GM18951 (cell line): ENCODE measurements around the gene SETD2.

Experiments used
- POLR2A ChIP-seq: IDR thresholded peaks from 4 replicates; pipeline ENCODE4 v1.6.1; 2011; ENCODE audit warnings: mild to moderate bottlenecking; ENCODE audit not compliant: insufficient read length, insufficient read depth; ENCODE audit errors: extremely low read depth
- in situ Hi-C: fragments of 300-500 bp; cut with MboI; formaldehyde crosslinking; loops from one replicate; pipeline ENCODE4 v1.12.0; 2022; ENCODE audit warnings: low sequenced_read_pairs, mixed read lengths, inconsistent platforms; ENCODE audit not compliant: unreplicated experiment

Gene SETD2

GRCh38 chr3:46974421-46975171, 189.3 kb downstream of the SETD2 start:
- in situ Hi-C loops, result no loop called here
- no peak for TF ChIP-seq POLR2A

GRCh38 chr3:46972396-46972795, 191.5 kb downstream of the SETD2 start:
- TF ChIP-seq POLR2A, result no peak
- in situ Hi-C loops, result no loop called here

GRCh38 chr3:46971742-46972141, 192.2 kb downstream of the SETD2 start:
- no peak for TF ChIP-seq POLR2A
- in situ Hi-C loops, result no loop called here

GRCh38 chr3:46971151-46971550, 192.8 kb downstream of the SETD2 start:
- TF ChIP-seq POLR2A, result no peak
- in situ Hi-C loops, result no loop called here

- TF ChIP-seq POLR2A, result no peak
- in situ Hi-C loops, result no loop called here
Measured at GRCh38 chr3:46970391-46971091, 193.4 kb downstream of the SETD2 start.

GRCh38 chr3:46968783-46969428, 195.0 kb downstream of the SETD2 start:
- no peak for TF ChIP-seq POLR2A
- in situ Hi-C loops, result no loop called here

GRCh38 chr3:46966811-46967210, 197.1 kb downstream of the SETD2 start:
- no peak for TF ChIP-seq POLR2A
- in situ Hi-C loops, result no loop called here
